Activated CD4-positive, alpha-beta T cell treated with anti-CD3 and anti-CD28 coated beads, Interleukin-2, amount 50 U/mL, for 24 hours (primary cell): Measurements from ENCODE around the gene ZNF135.

Experiments
- DNase-seq, 2 donors: peaks; one replicate each; pipeline ENCODE4 v3.0.0-alpha.2; 2020; ENCODE audit warnings: low read depth in 1 of 2, low spot score in 1 of 2

Gene ZNF135

GRCh38 chr19:58046856-58047255 lies 12.2 kb upstream of the ZNF135 start:
- DNase-seq = no peak

GRCh38 chr19:58047672-58048071 lies 11.4 kb upstream of the ZNF135 start:
- no peak for DNase-seq

GRCh38 chr19:58052256-58052655 lies 6.8 kb upstream of the ZNF135 start:
- no peak for DNase-seq

- DNase-seq = no peak
These were observed 5.5 kb upstream of the ZNF135 start for GRCh38 chr19:58053480-58054156.

GRCh38 chr19:58054901-58055874 lies 3.9 kb upstream of the ZNF135 start:
- DNase-seq = no peak

- no peak for DNase-seq
These were observed 2.8 kb upstream of the ZNF135 start for GRCh38 chr19:58056261-58056660.

GRCh38 chr19:58056861-58057260 lies 2.2 kb upstream of the ZNF135 start:
- DNase-seq = no peak

- no peak for DNase-seq
These were observed 615 bp upstream of the ZNF135 start for GRCh38 chr19:58058467-58058866.

GRCh38 chr19:58059671-58060078 lies 593 bp downstream of the ZNF135 start:
- DNase-seq = no peak

- DNase-seq = no peak
These were observed 1.1 kb downstream of the ZNF135 start for GRCh38 chr19:58060231-58060630.

- no peak for DNase-seq
These were observed 4.6 kb downstream of the ZNF135 start for GRCh38 chr19:58063712-58064111.

GRCh38 chr19:58067240-58067912 lies 8.3 kb downstream of the ZNF135 start:
- no peak for DNase-seq

GRCh38 chr19:58079792-58080191 lies 20.7 kb downstream of the ZNF135 start:
- no peak for DNase-seq

GRCh38 chr19:58083021-58083420 lies 23.9 kb downstream of the ZNF135 start:
- no peak for DNase-seq

- no peak for DNase-seq
These were observed 25.7 kb downstream of the ZNF135 start for GRCh38 chr19:58084596-58085347.

GRCh38 chr19:58085348-58085875 lies 26.3 kb downstream of the ZNF135 start:
- no peak for DNase-seq

GRCh38 chr19:58086825-58087710 lies 28.0 kb downstream of the ZNF135 start:
- DNase-seq = no peak

GRCh38 chr19:58088521-58089052 lies 29.5 kb downstream of the ZNF135 start:
- no peak for DNase-seq

GRCh38 chr19:58089846-58090245 lies 30.8 kb downstream of the ZNF135 start:
- no peak for DNase-seq
